ENCODE data around the gene ABCB4. TPM values are rescaled to one million over a fixed set of nuclear protein-coding genes. Genes with fewer than 3 reads are reported as not detected.

ABCB4 gene
- total RNA-seq, 4 donors from 2014 or later = 0.38 to 0.76 TPM; not detected in 2

- Histone ChIP-seq H3K27me3 (no peaks in the 10 kb centered on the region), H3K4me3 (no peak overlapping the region), H3K4me1 (no peaks in the 10 kb centered on the region), H3K27ac (no peak overlapping the region), H3K9me3 (no peaks in the 10 kb centered on the region), H3K36me3 (no peaks in the 10 kb centered on the region)
- TF ChIP-seq CTCF (IDR thresholded peaks at IDR 0.05) (no peak), POLR2A (IDR thresholded peaks at IDR 0.05) (no peak)
- intact Hi-C loops (cut with DNase I) = no loop called here
- no peak for DNase-seq
- WGBS, 2 donors = 63 to 82% methylated on average over 4 of the region's 4 CpGs
Observed at GRCh38 chr7:87452279-87452678, 23.2 kb downstream of the ABCB4 start.

GRCh38 chr7:87451187-87451586 lies 24.3 kb downstream of the ABCB4 start:
- DNase-seq = no peak
- 86 to 93% methylated on average over 4 of the region's 4 CpGs for WGBS, 2 donors

GRCh38 chr7:87450706-87451105 lies 24.8 kb downstream of the ABCB4 start:
- Histone ChIP-seq H3K27ac (no peak overlapping the region), H3K9me3 (no peaks in the 10 kb centered on the region), H3K4me1 (no peaks in the 10 kb centered on the region), H3K36me3 (no peaks in the 10 kb centered on the region), H3K4me3 (no peak overlapping the region), H3K27me3 (no peaks in the 10 kb centered on the region)
- WGBS, 2 donors = 37 to 42% methylated on average over 1 of the region's 1 CpG
- no peak for DNase-seq
- intact Hi-C loops (cut with DNase I) = no loop called here
- TF ChIP-seq CTCF (IDR thresholded peaks at IDR 0.05) (no peak), POLR2A (IDR thresholded peaks at IDR 0.05) (no peak)

More at GRCh38 chr7:87451187-87451586, 24.3 kb downstream of the ABCB4 start:
- Histone ChIP-seq H3K36me3 (no peaks in the 10 kb centered on the region), H3K27ac (no peak overlapping the region), H3K9me3 (no peaks in the 10 kb centered on the region), H3K4me3 (no peak overlapping the region), H3K27me3 (no peaks in the 10 kb centered on the region), H3K4me1 (no peaks in the 10 kb centered on the region)
- intact Hi-C loops (cut with DNase I) = no loop called here
- TF ChIP-seq POLR2A (IDR thresholded peaks at IDR 0.05) (no peak), CTCF (IDR thresholded peaks at IDR 0.05) (no peak)

- H3K4me3 ChIP-seq = no peak overlapping the region
- TF ChIP-seq CTCF (IDR thresholded peaks at IDR 0.05) (no peak), POLR2A (IDR thresholded peaks at IDR 0.05) (no peak)
- no peaks in the 10 kb centered on the region for H3K4me1 ChIP-seq
- no peaks in the 10 kb centered on the region for H3K27me3 ChIP-seq
- H3K36me3 ChIP-seq = no peaks in the 10 kb centered on the region
- H3K27ac ChIP-seq = no peak overlapping the region
- no peaks in the 10 kb centered on the region for H3K9me3 ChIP-seq
- intact Hi-C loops (cut with DNase I) = no loop called here
- 69 to 73% methylated on average over 4 to 7 of the region's 7 CpGs for WGBS, 2 donors
- no peak for DNase-seq
Observed at GRCh38 chr7:87448388-87448787, 27.1 kb downstream of the ABCB4 start.

- H3K9me3 ChIP-seq = no peaks in the 10 kb centered on the region
- DNase-seq = no peak
- intact Hi-C loops (cut with DNase I) = no loop called here
- no peak for TF ChIP-seq CTCF (IDR thresholded peaks at IDR 0.05)
- no peak for TF ChIP-seq POLR2A (IDR thresholded peaks at IDR 0.05)
- no peaks in the 10 kb centered on the region for H3K36me3 ChIP-seq
- H3K4me3 ChIP-seq = no peak overlapping the region
- no peaks in the 10 kb centered on the region for H3K27me3 ChIP-seq
- H3K4me1 ChIP-seq = no peaks in the 10 kb centered on the region
- whole genome bisulfite sequencing, 2 donors = 72 to 89% methylated on average over 4 of the region's 4 CpGs
- no peak overlapping the region for H3K27ac ChIP-seq
Observed at GRCh38 chr7:87447116-87447635, 28.3 kb downstream of the ABCB4 start.
